ENCODE measurements around the gene GPHN. TPM values are rescaled to one million over a fixed set of nuclear protein-coding genes. Genes with fewer than 3 reads are reported as not detected.

Gene GPHN
- total RNA-seq, 3 donors from 2014 or later, result 26.2 to 30.7 (median 28.4) TPM

DNA sequence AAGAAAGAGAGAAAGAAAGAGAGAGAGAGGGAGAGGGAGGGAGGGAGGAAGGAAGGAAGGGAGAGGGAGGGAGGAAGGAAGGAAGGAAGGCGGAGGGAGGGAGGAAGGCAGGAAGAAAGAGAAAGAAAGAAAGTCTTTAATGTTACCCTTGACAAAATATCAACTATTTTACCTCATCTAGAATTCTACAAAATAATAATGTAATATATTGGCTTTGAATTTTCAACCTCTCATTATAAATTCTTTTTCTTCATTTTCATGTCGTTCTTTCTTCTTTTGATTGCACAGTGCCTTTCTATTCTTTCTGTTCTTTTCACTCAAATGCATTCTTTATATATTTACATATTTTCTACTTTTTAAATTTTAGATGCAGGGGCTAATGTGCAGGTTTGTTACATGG, 621.8 kb downstream of the GPHN start:
- DNase-seq, result no peak
- no peaks in the 10 kb centered on the region for H3K27me3 Mint-ChIP-seq (ENCODE audit: low read depth)
- peaks cover 13% of the 10 kb centered on the region for H3K36me3 Mint-ChIP-seq (ENCODE audit: insufficient read depth)
- H3K4me3 Mint-ChIP-seq, result no peak overlapping the region
- H3K4me1 Mint-ChIP-seq (ENCODE audit: low read depth), result peaks cover 14% of the 10 kb centered on the region
- peaks cover 4% of the 10 kb centered on the region for H3K9me3 Mint-ChIP-seq
- no peak for ATAC-seq

DNA sequence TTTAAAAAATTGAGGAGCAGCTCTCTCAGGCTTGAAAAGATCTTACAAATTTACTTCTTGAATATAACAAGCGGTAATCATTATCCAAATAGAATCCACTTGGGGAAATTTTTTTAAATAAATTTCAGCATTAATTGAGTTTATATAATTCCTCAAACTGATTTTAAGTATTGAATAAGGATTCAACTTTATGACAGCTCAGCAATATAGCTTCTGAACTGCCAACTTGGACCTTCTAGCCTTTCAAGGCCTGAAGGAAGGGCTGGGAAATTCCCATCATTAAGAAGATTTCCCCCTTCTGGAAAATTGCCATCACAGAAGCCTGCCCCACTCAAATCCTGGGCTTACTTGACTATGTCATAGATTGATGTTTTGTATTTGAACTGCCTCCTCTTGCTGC, 623.7 kb downstream of the GPHN start:
- peaks cover 10% of the 10 kb centered on the region for H3K36me3 Mint-ChIP-seq (ENCODE audit: insufficient read depth)
- peaks cover 21% of the 10 kb centered on the region for H3K4me1 Mint-ChIP-seq (ENCODE audit: low read depth)
- H3K27me3 Mint-ChIP-seq (ENCODE audit: low read depth), result no peaks in the 10 kb centered on the region
- no peak for DNase-seq
- ATAC-seq, result no peak
- H3K4me3 Mint-ChIP-seq, result no peak overlapping the region
- H3K9me3 Mint-ChIP-seq, result no peaks in the 10 kb centered on the region

DNA sequence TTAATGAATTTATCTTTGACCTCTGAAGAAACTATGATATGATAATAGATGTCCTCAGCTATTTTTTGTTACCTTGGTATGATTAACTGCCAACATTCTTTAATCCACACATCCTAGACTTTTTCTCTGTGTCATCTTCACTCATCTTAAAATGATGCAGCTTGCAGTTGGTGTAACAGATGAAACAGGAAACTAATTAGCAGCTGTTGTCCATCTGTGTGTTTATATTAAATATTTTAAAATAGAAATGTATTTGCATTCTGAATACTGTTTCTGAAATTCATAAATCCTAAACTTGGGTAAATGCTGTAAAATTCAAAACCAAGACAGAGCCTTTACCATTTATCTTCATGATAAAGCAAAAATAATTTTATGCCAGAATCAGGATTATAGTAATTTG, 625.2 kb downstream of the GPHN start:
- H3K9me3 Mint-ChIP-seq, result no peaks in the 10 kb centered on the region
- ATAC-seq (no peak), DNase-seq (no peak)
- no peak overlapping the region for H3K4me3 Mint-ChIP-seq
- H3K4me1 Mint-ChIP-seq (ENCODE audit: low read depth), result peaks cover 21% of the 10 kb centered on the region
- H3K27me3 Mint-ChIP-seq (ENCODE audit: low read depth), result no peaks in the 10 kb centered on the region
- peaks cover 10% of the 10 kb centered on the region for H3K36me3 Mint-ChIP-seq (ENCODE audit: insufficient read depth)

DNA sequence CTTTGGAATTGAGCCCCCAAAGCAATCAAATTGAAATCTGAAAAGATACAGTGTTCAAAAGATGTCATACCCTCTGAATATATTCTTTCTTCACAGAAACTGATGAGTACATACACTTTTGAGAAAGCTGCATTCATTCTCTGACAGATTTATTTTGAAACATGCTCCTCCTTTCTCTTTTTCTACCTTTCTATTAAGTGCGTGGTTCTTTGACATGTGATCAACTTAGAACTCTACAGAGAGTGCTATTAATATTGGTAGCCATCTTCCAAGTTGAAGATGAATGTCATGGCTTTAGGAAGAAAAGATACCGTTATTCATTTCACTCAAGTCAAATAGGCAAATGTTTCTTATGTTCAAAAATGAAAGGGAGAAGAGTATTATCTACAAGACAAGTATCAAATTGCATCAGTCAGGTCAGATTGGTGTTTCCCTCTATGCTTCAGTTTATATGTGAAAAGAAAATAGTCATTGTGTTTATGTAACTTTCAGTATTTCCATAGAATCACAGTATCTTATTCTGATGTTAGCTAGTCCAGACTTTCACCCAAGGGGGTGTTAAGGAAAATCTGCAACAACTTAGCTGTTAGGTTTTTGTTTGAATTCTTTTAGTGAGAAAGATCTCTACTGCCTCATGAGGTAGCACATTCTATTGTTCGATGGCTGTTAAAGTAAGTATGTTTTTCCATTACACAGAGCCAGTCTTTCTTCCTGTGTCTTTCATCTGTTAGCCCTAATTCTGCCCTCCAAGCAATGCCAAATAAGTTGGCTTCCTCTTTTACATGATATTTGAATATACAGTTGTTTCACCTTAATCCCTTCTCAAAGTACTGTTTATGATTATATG, 625.9 kb downstream of the GPHN start:
- Mint-ChIP-seq H3K36me3 (ENCODE audit: insufficient read depth) (peaks cover 10% of the 10 kb centered on the region), H3K4me3 (peak overlapping the region; percentile 8)

DNA sequence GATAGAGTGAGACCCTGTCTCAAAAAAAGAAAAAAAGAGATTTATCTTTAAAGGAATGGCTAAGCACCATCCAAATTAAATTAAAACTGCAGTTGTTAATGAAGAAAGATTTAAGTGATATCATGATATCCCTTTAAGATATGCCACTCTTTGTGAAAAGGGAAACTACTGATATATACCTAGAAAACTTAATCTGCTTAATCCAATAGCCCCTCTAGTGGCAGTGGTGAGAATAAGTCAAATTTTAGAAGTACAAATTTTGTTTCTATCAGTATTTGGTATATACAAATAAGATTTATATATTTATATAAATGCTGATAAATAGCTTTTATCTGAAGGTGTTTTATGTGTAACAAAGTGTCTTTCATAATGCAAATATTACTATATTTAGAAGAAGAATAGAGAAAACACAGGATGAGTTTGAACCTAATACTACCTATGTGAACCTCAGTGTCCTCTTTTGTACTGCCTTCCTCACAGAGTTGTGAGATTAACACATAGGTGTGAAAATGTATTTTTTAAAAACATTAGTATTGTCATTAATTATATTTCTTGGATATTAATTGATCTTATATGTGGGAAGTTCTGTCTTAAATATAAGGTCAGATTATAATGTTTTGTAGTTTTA, 629.9 kb downstream of the GPHN start:
- peaks cover 19% of the 10 kb centered on the region for H3K4me1 Mint-ChIP-seq (ENCODE audit: low read depth)
- H3K4me3 Mint-ChIP-seq, result no peak overlapping the region
- DNase-seq (no peak), ATAC-seq (no peak)
- no peaks in the 10 kb centered on the region for H3K27me3 Mint-ChIP-seq (ENCODE audit: low read depth)
- H3K36me3 Mint-ChIP-seq (ENCODE audit: insufficient read depth), result peaks cover 7% of the 10 kb centered on the region
- H3K9me3 Mint-ChIP-seq, result no peaks in the 10 kb centered on the region

More for the DNA sequence above, 625.9 kb downstream of the GPHN start:
- peak; percentile 74 for ATAC-seq
- peaks cover 21% of the 10 kb centered on the region for H3K4me1 Mint-ChIP-seq (ENCODE audit: low read depth)
- DNase-seq, result no peak
- no peaks in the 10 kb centered on the region for H3K27me3 Mint-ChIP-seq (ENCODE audit: low read depth)
- H3K9me3 Mint-ChIP-seq, result no peaks in the 10 kb centered on the region

DNA sequence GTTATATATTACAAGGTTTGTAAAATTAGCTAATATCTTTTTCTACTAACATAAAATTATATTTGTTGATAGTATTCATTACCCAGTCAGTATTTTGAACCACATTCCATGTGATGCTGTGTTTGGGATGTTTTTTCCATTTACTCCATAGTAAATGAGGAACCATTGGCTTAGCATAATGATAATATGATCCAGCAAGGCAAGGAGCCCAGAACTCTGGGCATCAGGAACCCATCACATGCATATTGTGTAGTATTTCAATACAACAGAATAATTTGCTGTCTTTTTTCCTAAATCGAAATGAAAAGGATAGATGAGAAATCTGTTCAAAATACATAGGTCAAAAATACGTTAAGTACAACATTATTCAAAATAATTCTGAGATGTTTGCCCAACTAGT, 632.6 kb downstream of the GPHN start:
- ATAC-seq (no peak), DNase-seq (no peak)
- peaks cover 2% of the 10 kb centered on the region for H3K4me1 Mint-ChIP-seq (ENCODE audit: low read depth)
- H3K36me3 Mint-ChIP-seq (ENCODE audit: insufficient read depth), result peaks cover 12% of the 10 kb centered on the region
- no peaks in the 10 kb centered on the region for H3K9me3 Mint-ChIP-seq
- no peaks in the 10 kb centered on the region for H3K27me3 Mint-ChIP-seq (ENCODE audit: low read depth)
- H3K4me3 Mint-ChIP-seq, result no peak overlapping the region

DNA sequence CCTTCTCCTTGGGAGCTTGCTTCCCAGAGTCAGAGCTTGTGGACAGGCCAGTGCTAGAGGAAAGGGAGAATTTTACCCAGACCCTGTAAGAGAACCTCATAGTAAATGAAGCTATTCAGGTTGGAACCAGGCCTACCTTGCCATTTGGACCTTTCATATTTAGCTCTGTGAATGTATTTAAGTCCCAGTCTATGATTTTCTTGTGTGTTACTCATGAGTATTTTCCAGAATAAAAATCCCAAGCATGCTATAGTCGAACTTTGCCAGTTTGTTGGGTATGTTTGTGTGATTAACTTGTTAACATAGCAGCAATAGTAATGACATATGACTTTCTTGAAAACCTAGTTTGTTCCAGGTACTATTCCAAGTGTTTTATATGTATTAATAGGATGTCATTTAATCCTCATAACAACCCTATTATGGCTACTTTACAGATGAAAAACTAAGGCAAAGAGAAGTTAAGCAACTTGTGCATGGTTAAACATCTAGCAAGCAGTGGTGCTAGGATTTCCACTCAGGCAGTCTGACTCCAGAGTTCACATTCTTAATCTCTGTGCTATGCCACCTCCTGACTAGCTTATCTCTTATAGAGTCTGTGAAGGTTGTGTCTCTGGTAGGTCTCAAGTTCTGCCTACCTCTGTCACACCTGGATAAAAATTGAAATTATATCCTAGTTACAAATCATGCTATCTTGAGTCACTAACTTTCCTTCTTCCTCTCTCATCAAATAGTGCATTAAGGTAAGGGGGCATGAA, 633.4 kb downstream of the GPHN start:
- Mint-ChIP-seq H3K27me3 (ENCODE audit: low read depth) (no peaks in the 10 kb centered on the region), H3K36me3 (ENCODE audit: insufficient read depth) (peaks cover 9% of the 10 kb centered on the region), H3K4me1 (ENCODE audit: low read depth) (no peaks in the 10 kb centered on the region), H3K9me3 (no peaks in the 10 kb centered on the region), H3K4me3 (no peak overlapping the region)
- no peak for ATAC-seq
- DNase-seq, result no peak

DNA sequence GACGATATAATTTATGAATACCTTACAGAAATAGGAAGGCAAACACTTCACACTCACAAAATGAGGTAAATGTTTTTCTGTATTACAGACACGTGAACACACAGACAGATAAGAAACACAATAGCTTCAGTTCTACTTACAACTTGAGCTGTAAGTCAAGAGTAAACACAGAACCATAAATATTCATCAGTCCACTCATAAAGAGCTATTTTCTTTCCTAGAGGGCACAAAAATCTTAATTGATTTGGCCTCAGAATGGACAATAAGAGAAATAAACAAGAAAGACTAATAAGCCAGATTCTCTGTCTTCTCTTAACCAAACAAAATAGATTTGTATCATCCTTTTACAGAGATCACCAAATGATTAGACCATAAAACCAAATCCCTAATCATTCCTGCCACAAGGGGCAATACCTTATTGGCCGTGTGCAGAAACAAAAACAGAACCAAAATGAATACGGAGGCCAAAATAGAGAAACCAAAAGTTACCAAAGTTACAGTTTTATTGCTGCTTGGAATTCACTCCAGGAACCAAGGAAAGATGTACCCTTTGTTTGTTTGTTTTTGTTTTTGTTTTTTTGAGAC, 643.2 kb downstream of the GPHN start:
- H3K4me3 Mint-ChIP-seq, result no peak overlapping the region
- ATAC-seq (no peak), DNase-seq (no peak)
- no peaks in the 10 kb centered on the region for H3K9me3 Mint-ChIP-seq
- H3K36me3 Mint-ChIP-seq (ENCODE audit: insufficient read depth), result no peaks in the 10 kb centered on the region
- H3K27me3 Mint-ChIP-seq (ENCODE audit: low read depth), result no peaks in the 10 kb centered on the region
- no peaks in the 10 kb centered on the region for H3K4me1 Mint-ChIP-seq (ENCODE audit: low read depth)

DNA sequence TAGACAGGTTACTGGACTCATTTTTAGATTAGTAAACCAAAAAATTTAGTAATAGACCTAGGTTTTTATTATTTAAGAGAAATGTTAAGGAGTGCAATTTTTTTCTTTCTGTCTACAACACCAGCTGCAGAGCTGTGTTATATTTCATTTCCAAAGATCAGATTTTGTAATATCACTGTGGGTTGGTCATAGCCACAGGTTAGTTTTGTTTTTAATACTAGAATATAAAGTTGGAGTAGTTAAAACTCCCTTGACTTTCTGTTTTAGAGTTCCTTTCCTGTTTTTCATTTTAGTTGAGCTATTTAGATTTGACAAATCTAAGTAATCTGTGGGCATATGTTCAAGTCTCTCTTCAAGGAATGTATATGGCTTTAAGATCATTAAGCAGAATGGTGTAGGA, 650.6 kb downstream of the GPHN start:
- H3K4me1 Mint-ChIP-seq (ENCODE audit: low read depth), result peaks cover 7% of the 10 kb centered on the region
- H3K4me3 Mint-ChIP-seq, result no peak overlapping the region
- DNase-seq, result no peak
- no peaks in the 10 kb centered on the region for H3K27me3 Mint-ChIP-seq (ENCODE audit: low read depth)
- ATAC-seq, result peak; percentile 55 to 70
- no peaks in the 10 kb centered on the region for H3K9me3 Mint-ChIP-seq
- H3K36me3 Mint-ChIP-seq (ENCODE audit: insufficient read depth), result no peaks in the 10 kb centered on the region

DNA sequence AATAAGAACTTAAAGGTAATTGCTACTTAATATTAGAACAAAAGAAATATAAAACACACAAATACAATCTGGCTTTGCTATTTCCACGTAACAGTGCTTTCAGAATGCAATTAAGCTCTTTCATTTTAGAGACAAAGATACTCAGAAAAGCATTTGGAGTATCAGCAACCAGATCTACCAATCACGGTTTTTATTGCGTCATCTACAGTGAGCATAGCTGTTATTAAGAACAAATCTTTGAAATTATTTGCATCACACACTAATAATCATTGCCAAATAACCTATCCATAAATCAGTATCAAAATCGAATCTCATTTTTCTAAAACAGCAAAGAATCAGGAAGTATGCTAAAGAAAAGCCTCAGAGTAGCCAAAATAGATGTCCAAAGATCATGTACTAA, 654.4 kb downstream of the GPHN start:
- no peak for DNase-seq
- Mint-ChIP-seq H3K4me3 (no peak overlapping the region), H3K27me3 (ENCODE audit: low read depth) (no peaks in the 10 kb centered on the region), H3K9me3 (no peaks in the 10 kb centered on the region), H3K36me3 (ENCODE audit: insufficient read depth) (peaks cover 1% of the 10 kb centered on the region), H3K4me1 (ENCODE audit: low read depth) (peaks cover 7% of the 10 kb centered on the region)
- ATAC-seq, result no peak

DNA sequence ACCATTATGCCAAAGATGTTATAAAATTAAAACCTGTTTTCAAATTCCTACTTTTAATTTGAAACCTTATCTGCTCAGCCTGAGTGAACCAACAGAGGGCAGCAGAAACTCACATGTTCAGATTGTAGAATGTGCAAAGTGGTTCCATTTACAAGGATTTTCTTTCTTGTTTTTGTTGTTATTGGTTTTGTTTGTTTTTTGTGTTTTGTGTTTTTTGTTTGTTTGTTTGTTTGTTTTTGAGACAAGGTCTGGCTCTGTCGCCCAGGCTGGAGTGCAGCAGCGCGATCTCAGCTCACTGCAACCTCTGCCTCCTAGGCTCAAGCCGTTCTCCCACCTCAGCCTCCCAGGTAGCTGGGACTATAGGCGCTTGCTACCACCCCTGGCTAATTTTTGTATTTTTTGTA, 658.5 kb downstream of the GPHN start:
- no peak for ATAC-seq
- Mint-ChIP-seq H3K27me3 (ENCODE audit: low read depth) (no peaks in the 10 kb centered on the region), H3K4me1 (ENCODE audit: low read depth) (no peaks in the 10 kb centered on the region), H3K4me3 (no peak overlapping the region), H3K36me3 (ENCODE audit: insufficient read depth) (peaks cover 12% of the 10 kb centered on the region), H3K9me3 (no peaks in the 10 kb centered on the region)
- DNase-seq, result peak; percentile 7

DNA sequence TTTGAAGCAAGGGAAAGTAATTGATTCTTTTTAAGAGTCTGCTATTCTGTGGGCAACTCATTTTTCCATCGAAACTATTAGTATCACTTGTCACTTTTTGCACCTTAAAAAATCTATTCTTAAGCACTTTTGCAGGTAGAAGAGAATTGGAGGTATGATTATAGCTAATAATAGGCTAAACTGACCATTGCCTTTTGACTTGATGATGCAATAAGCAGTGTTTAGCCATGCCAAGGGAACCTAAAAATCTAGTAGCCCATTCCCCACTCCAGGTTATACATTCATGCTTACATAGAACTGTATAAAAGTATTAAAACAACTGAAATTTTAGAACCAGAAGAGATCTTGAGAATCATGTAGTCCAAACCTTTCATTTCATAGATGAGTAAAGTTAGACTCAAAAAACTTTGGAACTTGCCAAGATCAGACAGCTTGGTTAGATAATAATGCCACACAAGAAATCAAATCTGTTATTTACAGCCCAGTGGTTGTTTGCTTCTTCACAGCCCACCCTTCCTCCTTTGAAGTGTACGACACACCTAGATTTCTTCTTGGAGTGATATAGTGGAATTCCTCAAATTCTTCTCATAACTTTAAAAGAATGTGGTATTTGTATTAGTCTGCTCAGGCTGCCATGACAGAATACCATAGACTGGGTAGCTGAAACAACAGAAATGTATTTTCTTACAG, 659.6 kb downstream of the GPHN start:
- peaks cover 1% of the 10 kb centered on the region for H3K9me3 Mint-ChIP-seq
- ATAC-seq (no peak), DNase-seq (no peak)
- no peak overlapping the region for H3K4me3 Mint-ChIP-seq
- no peaks in the 10 kb centered on the region for H3K27me3 Mint-ChIP-seq (ENCODE audit: low read depth)
- H3K4me1 Mint-ChIP-seq (ENCODE audit: low read depth), result no peaks in the 10 kb centered on the region
- H3K36me3 Mint-ChIP-seq (ENCODE audit: insufficient read depth), result peaks cover 16% of the 10 kb centered on the region

DNA sequence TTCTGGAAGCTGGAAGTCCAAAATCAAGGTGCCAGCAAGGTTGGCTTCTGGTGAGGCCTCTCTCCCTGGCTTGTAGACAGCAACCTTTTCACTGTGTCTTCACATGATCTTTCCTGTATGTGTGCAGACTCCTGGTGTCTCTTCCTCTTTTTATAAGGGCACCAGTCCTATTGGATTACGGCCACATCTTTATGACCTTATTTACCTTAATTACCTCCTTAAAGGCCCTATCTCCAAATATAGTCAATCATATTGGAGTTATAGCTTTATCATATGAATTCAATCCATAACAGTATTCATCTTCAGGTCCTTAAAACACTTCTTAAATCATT, 660.1 kb downstream of the GPHN start:
- Mint-ChIP-seq H3K27me3 (ENCODE audit: low read depth) (no peaks in the 10 kb centered on the region), H3K4me1 (ENCODE audit: low read depth) (no peaks in the 10 kb centered on the region), H3K36me3 (ENCODE audit: insufficient read depth) (peaks cover 19% of the 10 kb centered on the region), H3K4me3 (no peak overlapping the region), H3K9me3 (peaks cover 6% of the 10 kb centered on the region)
- ATAC-seq, result no peak
- DNase-seq, result no peak

DNA sequence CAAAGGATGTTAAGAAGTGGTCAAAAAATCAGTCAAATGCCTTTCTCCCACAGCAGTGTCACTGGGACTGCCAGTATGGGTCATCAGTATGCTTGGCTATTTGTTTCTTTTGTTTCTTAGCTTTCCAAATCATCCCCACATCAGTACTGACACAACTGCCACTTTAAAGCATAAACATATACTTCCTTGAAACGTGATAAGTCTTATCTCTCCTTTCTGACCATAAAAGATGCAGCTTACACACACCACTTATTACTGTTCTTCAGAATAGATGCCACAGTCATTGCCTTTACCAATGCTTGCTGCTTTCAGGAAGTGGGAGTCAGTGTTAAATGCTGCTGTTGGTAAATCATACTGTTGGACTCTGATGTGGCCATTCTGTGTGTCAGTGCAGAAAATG, 662.7 kb downstream of the GPHN start:
- Mint-ChIP-seq H3K36me3 (ENCODE audit: insufficient read depth) (peaks cover 26% of the 10 kb centered on the region), H3K27me3 (ENCODE audit: low read depth) (no peaks in the 10 kb centered on the region), H3K9me3 (peaks cover 15% of the 10 kb centered on the region), H3K4me1 (ENCODE audit: low read depth) (no peaks in the 10 kb centered on the region), H3K4me3 (no peak overlapping the region)
- ATAC-seq, result no peak
- DNase-seq, result no peak

Measured in activated T-cell treated with anti-CD3 and anti-CD28 coated beads, Interleukin-2, amount 50 U/mL, for 4 hours (primary cell).